Measurements from ENCODE around the gene LRBA.

LRBA gene

GRCh38 chr4:150253416-150253815 lies 761.7 kb downstream of the LRBA start:
- DNase-seq, result no peak

- no peak for DNase-seq
These were observed 762.3 kb downstream of the LRBA start for GRCh38 chr4:150252741-150253140.

DNA sequence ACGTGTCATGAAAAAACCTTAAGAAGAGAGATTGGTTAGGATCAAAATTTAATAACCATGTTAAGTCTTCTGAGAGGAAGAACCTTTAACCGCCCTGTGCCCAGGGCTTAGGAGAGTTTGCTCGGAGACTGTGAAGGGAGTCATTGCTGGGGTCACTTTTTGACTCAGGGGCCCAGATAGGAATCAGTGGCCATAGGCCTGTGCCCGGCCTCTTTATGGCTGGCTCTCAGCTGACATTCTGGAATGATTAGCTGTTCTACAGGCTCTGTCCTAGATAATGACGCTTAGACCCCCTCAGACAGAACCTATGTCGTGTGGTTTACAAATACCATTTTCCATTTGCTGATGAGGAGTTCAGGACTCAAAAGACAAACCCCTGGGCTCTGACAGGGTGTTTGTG lies 762.8 kb downstream of the LRBA start:
- DNase-seq, result no peak

- DNase-seq, result no peak
These were observed 763.3 kb downstream of the LRBA start for GRCh38 chr4:150251752-150252190.

DNA sequence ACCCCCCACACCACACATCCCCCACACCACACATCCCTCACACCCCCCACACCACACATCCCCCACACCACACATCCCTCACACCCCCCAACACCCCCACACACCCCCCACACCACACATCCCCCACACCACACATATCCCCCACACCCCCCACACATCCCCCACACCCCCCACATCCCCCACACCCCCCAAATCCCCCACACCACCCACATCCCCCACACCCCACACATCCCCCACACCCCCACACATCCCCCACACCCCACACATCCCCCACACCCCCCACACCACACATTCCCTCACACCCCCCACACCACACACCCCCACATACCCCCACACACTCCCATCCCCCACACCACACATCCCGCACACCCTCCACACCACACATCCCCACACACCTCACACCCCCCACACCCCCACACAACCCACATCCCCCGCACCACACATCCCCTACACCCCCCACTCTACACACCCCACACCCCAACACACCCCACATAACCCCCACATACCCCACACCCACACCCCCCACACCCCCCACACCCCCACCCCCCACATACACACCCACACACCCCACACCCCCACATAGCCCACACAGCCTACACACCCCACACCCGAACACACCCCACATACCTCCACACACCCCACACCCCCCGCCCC lies 764.0 kb downstream of the LRBA start:
- DNase-seq, result no peak

DNA sequence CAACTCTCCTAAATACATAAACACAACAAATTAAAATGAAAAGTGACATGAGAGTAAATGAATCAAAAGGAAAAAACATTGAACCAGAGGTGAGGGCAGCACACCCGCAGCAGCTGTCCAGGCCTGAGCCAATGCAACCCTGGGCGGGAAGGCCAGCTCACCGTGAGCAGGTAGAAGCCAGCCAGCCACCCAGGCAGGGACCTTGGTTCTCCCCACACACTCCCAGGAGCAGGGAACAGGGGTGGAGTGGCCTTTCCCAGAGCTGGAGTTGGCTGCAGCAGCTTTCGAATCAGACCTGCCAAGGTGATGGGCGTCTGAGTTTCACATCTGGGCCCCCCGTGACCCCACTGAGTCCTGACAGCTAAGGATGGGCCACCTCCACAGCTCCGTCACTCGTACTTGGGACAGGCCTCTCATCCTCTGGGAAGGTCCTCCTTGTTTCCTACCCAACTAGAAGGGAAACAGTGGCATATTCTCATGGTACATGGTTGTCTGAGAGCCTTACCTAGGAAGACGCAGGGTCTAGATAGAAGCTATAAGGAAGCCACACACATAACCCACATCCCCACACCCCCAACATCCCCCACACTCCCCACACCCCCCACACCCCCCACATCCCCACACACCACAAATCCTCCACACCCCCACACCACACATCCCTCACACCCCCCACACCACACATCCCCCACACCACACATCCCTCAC lies 764.6 kb downstream of the LRBA start:
- DNase-seq, result no peak

- no peak for DNase-seq
These were observed 766.9 kb downstream of the LRBA start for GRCh38 chr4:150248181-150248580.

DNA sequence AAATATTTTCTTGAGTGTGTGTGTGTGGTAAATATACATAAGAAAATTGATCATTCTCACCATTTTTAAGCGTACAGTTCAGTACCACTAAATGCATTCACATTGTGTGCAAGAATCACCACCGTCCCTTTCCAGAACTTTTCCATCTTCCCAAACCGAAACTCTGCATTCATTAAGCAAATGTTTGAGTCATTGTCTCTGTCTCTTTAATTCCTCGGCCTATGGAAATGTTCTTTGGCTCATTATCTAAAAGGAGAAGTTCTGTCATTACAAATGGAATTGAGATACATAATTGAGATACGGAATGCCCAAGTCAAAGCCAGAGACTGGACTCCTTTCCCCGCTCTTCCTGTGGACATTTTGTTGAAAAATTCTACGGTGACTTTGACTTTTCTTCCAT lies 767.9 kb downstream of the LRBA start:
- no peak for DNase-seq

DNA sequence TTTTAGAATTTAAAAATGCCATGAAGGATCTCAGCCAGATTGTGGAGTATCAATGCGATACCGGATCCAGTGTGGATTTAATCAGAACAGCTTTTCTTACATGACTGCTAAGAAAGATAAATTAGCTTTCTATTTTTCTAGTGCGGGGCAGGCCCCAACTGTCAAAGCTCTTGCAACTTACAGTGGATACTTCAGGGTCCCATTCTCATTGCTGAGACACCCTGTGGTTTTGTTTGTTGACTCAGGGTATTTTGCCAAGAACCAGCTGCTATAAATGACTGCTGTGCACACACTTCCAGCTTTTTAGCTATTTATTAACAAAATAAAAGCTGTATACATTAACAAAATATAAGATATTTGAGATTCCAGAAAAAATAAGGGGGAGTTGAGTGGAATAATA lies 770.5 kb downstream of the LRBA start:
- no peak for DNase-seq

DNA sequence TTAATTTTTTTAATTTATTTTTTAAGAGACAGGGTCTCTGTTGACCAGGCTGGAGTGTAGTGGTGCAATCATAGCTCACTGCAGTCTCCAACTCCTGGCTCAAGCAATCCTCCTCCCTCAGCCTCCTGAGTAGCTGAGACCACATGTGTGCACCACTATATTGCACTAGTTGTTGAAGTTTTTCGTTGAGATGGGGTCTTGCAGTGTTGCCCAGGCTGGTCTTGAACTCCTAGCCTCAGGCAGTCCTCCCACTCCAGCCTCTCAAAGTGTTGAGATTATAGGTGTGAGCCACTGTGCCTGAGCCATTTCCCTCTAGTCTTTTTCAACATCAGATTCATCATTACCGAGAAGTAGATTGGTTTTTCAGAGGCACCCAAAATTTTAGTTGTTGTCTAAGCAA lies 771.2 kb downstream of the LRBA start:
- no peak for DNase-seq

DNA sequence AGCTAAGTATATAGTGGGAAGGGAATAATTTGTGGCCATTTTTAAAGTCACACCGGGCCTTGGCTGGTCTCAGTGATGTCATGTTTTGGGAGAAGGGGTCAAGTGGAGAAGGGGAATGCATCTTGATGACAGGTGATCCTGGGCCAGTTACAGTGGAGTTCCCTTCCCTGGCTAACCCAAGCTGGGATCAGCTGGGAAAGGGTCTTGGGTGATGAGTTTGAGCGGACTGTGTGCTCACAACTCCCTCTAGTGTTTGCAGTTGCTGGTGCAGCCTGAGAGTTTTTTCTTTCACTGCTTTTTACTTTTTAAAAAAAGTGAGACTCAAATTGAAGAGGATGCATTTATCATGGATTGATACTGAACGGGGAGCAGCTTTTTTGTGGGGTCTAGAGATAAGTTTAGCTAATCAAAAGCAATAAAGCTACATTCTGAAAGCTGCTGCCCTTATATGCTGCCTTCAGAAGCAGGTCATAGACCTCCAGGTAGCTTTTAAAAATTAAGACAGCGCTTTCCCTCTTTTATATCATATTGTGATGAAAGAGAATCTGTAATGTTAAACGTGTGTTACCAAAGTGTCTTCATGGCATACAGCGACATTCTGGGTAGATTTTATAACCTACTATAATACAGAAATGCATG lies 772.1 kb downstream of the LRBA start:
- no peak for DNase-seq

DNA sequence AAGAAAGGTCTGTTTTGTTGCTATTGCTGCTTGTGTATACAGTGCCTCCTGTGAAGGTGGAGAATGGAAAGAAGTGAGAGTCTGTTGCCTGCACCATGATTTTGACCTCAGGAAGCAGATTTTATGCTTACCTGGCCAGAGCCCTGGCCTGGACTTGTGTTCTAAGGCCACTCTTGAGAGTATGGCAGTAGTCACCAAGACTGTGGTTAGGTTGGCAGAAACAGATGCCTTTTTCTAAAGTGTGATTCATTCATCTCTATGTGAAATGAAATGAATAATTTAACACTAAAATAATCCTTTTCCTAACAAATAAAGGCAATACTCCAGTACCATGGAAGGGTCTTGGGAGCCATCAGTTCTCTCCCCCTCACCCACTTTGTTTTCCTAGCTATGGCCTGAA lies 775.1 kb downstream of the LRBA start:
- no peak for DNase-seq

DNA sequence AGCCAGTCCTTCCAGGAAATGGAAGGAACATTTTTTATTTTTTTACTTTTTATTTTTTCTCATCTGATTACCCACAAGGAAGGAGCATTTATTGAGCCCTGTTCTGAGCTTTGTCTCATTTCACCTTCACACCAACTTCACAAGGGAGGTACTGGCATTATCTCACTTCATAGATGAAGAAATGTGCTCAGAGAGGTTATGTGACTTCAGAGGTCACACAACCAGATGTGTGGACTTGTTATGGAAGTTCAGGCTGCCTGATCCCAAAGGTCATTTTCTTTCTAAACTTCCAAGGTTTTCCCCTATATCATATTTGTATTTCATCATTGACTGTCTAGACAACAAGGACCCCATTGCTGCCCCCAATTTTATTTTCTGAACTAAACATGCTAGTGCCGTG lies 776.5 kb downstream of the LRBA start:
- DNase-seq, result no peak

- DNase-seq, result no peak
These were observed 777.8 kb downstream of the LRBA start for GRCh38 chr4:150237110-150237872.

DNA sequence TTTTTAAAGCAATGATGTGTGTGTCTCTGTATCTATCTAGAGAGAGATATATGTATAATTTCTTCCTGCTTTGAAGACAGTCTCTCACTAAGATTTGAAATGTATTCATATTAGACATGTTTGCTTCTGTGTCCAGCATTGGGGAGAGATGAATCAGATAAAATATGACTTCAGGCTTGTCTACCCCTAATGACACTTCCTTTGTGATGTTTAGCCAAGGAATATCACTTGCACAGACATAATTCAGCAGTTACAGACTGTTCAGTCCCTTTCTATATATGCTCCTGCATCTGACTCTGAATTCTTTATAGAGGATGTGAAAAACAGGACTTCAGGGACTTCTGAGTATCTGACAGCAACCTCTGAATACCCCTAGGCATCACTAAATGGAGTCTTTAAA lies 778.5 kb downstream of the LRBA start:
- DNase-seq, result no peak

GRCh38 chr4:150235808-150236271 lies 779.2 kb downstream of the LRBA start:
- no peak for DNase-seq

GRCh38 chr4:150235317-150235716 lies 779.8 kb downstream of the LRBA start:
- no peak for DNase-seq

DNA sequence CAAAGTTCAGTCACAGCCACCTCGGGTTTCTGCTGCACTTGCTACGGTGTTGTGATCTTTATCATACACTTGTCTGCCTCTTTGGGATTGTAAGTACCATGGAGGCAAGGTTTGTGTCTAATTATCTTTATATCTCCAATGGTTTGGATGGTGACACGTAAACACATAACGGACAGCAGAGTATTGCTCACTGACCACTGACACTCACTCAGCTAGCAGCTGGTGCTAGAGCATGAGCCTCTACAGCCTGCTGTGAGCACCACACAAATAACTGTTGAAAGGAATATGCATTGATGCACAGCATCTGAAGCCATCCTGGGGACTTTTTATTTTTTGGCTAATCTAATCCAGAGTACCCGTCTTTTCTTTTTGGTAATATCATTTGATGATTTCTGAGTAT lies 780.8 kb downstream of the LRBA start:
- DNase-seq, result no peak

DNA sequence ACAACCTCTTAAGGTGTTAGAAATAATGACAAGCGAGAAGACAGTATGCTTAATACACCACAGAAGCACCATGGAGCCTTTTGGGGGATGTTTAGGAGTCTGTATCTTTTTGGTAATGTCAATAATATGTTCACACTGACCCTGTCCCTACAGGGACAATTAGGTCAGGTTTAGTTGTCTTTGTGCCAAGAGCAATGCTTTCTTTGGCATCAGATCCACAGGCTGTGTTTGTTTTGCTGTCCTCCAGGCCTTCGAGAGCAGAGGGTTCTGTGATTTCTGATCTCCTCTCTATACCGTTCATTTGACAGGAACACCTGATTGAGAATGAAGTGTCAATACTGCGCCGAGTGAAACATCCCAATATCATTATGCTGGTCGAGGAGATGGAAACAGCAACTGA lies 783.1 kb downstream of the LRBA start:
- no peak for DNase-seq

GRCh38 chr4:150231107-150231770 lies 783.8 kb downstream of the LRBA start:
- DNase-seq, result no peak

GRCh38 chr4:150230561-150230960 lies 784.5 kb downstream of the LRBA start:
- no peak for DNase-seq

DNA sequence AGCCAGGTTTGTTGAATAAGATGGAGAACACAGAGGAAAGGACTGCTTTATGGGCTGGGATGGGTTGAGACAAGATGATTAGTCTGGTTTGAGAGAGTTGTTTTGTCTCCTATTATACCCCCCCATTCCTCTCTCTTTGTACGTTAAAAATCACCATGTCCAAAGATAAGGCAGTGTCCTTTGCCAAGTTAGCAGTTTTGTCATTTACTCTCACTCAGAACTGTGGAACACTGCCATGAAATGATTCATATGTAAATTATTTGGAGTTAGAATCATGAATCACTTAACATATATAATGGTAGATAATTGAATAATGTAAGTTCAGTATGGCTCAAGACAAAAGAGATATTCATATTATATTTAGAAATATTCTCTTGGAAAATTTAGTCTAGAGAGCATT lies 785.6 kb downstream of the LRBA start:
- no peak for DNase-seq
